Mesenchymal stem cell (in vitro differentiated cells and primary cell): ENCODE measurements around the gene CEMIP2.
A peak's percentile ranks its signal among the peaks of the same experiment; 100 is the strongest.

Experiments
- DNase-seq: peaks from one replicate; pipeline ENCODE4 v3.0.0-alpha.2; 2013
- H2AFZ ChIP-seq: one replicate; pipeline ENCODE4 v1.6.1; 2013; ENCODE audit warnings: low read depth, mild to moderate bottlenecking, control low read depth, inconsistent platforms, low read length, moderate library complexity
- H2AK5ac ChIP-seq: 2 replicates; pipeline ENCODE4 v1.6.1; 2013; ENCODE audit warnings: low read length, moderate library complexity, mild to moderate bottlenecking, inconsistent platforms; ENCODE audit not compliant: severe bottlenecking
- H2BK120ac ChIP-seq: one replicate; pipeline ENCODE4 v1.6.1; 2013; ENCODE audit warnings: low read depth, mild to moderate bottlenecking, inconsistent platforms, low read length, moderate library complexity
- H2BK12ac ChIP-seq, 2 experiments: one replicate each; pipeline ENCODE4 v1.6.1; 2013; ENCODE audit warnings: inconsistent platforms in 2 of 2, low read length in 2 of 2, mild to moderate bottlenecking in 2 of 2, moderate library complexity in 2 of 2, control low read depth in 1 of 2
- H2BK15ac ChIP-seq: one replicate; pipeline ENCODE4 v1.6.1; 2013; ENCODE audit warnings: mild to moderate bottlenecking, low read depth, inconsistent platforms; ENCODE audit not compliant: poor library complexity, severe bottlenecking
- H2BK5ac ChIP-seq: 2 replicates; pipeline ENCODE4 v1.6.1; 2013; ENCODE audit warnings: low read depth, mild to moderate bottlenecking, low read length, control low read depth, inconsistent platforms; ENCODE audit not compliant: poor library complexity, severe bottlenecking
- H3K14ac ChIP-seq, 2 experiments: one replicate each; pipeline ENCODE4 v1.6.1; 2013; ENCODE audit warnings: inconsistent platforms in 2 of 2, low read length in 2 of 2, control low read depth in 1 of 2, mild to moderate bottlenecking in 1 of 2, moderate library complexity in 1 of 2
- H3K18ac ChIP-seq, 2 experiments: one replicate each; pipeline ENCODE4 v1.6.1; 2013; ENCODE audit warnings: inconsistent platforms in 2 of 2, low read length in 2 of 2, control low read depth in 1 of 2, low read depth in 1 of 2, mild to moderate bottlenecking in 1 of 2
- H3K23ac ChIP-seq, 2 experiments: one replicate each; pipeline ENCODE4 v1.6.1; 2013; ENCODE audit warnings: inconsistent platforms in 2 of 2, low read length in 2 of 2, mild to moderate bottlenecking in 2 of 2, moderate library complexity in 2 of 2, control low read depth in 1 of 2
- H3K27ac ChIP-seq: 2 replicates; pipeline ENCODE4 v1.5.1; 2013; ENCODE audit warnings: mild to moderate bottlenecking, moderate library complexity, low read length, control low read depth, inconsistent platforms; ENCODE audit not compliant: poor library complexity, severe bottlenecking
- H3K27me3 ChIP-seq, 2 experiments: 2 replicates each; pipeline versions ENCODE4 v1.6.1 to v1.7.0; 2013; ENCODE audit warnings: low read length in 2 of 2, mild to moderate bottlenecking in 2 of 2, moderate library complexity in 2 of 2, control low read depth in 1 of 2, inconsistent platforms in 1 of 2; ENCODE audit not compliant: control insufficient read depth in 1 of 2, insufficient read depth in 1 of 2
- H3K36me3 ChIP-seq, 2 experiments: 2 replicates each; pipeline versions ENCODE4 v1.6.1 to v1.7.0; 2013; ENCODE audit warnings: low read length in 2 of 2, control low read depth in 1 of 2, inconsistent platforms in 1 of 2, low read depth in 1 of 2, mild to moderate bottlenecking in 1 of 2; ENCODE audit not compliant: insufficient read depth in 2 of 2, control insufficient read depth in 1 of 2
- H3K4ac ChIP-seq, 2 experiments: one replicate each; pipeline ENCODE4 v1.6.1; 2013; ENCODE audit warnings: inconsistent platforms in 2 of 2, low read length in 2 of 2, mild to moderate bottlenecking in 2 of 2, moderate library complexity in 2 of 2, control low read depth in 1 of 2, low read depth in 1 of 2
- H3K4me1 ChIP-seq: 2 replicates; pipeline ENCODE4 v1.6.1; 2013; ENCODE audit warnings: low read depth, low read length, control low read depth; ENCODE audit not compliant: control insufficient read depth, insufficient read depth
- H3K4me2 ChIP-seq: 2 replicates; pipeline ENCODE4 v1.6.1; 2013; ENCODE audit warnings: low read length, mild to moderate bottlenecking, inconsistent platforms; ENCODE audit not compliant: poor library complexity, severe bottlenecking
- H3K4me3 ChIP-seq, 2 experiments: 2 replicates each; pipeline versions ENCODE4 v1.5.1 to v1.7.0; 2013; ENCODE audit warnings: low read length in 2 of 2, mild to moderate bottlenecking in 2 of 2, control low read depth in 1 of 2, low read depth in 1 of 2; ENCODE audit not compliant: insufficient read depth in 1 of 2
- H3K79me1 ChIP-seq: replicated peaks from 2 replicates; pipeline ENCODE4 v1.6.1; 2013; ENCODE audit warnings: mild to moderate bottlenecking, control low read depth, low read length, inconsistent platforms; ENCODE audit not compliant: poor library complexity, severe bottlenecking
- H3K9ac ChIP-seq: 2 replicates; pipeline ENCODE4 v1.7.0; 2013; ENCODE audit warnings: mild to moderate bottlenecking, low read length, moderate library complexity
- H3K9me3 ChIP-seq: 2 replicates; pipeline ENCODE4 v1.7.0; 2013; ENCODE audit warnings: mild to moderate bottlenecking, low read length; ENCODE audit not compliant: control insufficient read depth
- H4K8ac ChIP-seq: one replicate; pipeline ENCODE4 v1.6.1; 2013; ENCODE audit warnings: inconsistent platforms, mild to moderate bottlenecking, low read length, moderate library complexity
- H4K91ac ChIP-seq: one replicate; pipeline ENCODE4 v1.6.1; 2013; ENCODE audit warnings: mild to moderate bottlenecking, low read length, inconsistent platforms
- WGBS: methylation state at CpG from one replicate; pipeline ENCODE4 v1.1.7; 2013; ENCODE audit warnings: mixed read lengths; 5-methylcytosine and 5-hydroxymethylcytosine counted together

Gene CEMIP2

GRCh38 chr9:71670121-71670520 lies 98.2 kb downstream of the CEMIP2 start:
- no peak for DNase-seq
- no peak overlapping the region for H3K4me3 ChIP-seq
- H2BK120ac ChIP-seq: no peak overlapping the region
- H2AK5ac ChIP-seq: no peak overlapping the region
- H3K4me1 ChIP-seq: no peaks in the 10 kb centered on the region
- no peak overlapping the region for H2BK5ac ChIP-seq
- no peak overlapping the region for H3K4ac ChIP-seq
- H2AFZ ChIP-seq: no peak overlapping the region
- no peak overlapping the region for H3K23ac ChIP-seq
- H4K91ac ChIP-seq: no peak overlapping the region
- 75% methylated on average over 1 of the region's 1 CpG for WGBS
- no peak overlapping the region for H2BK15ac ChIP-seq
- H3K4me2 ChIP-seq: no peak overlapping the region
- H3K27ac ChIP-seq: no peak overlapping the region
- H3K9ac ChIP-seq: no peak overlapping the region
- no peak overlapping the region for H3K18ac ChIP-seq
- no peaks in the 10 kb centered on the region for H3K9me3 ChIP-seq
- no peaks in the 10 kb centered on the region for H3K36me3 ChIP-seq
- no peaks in the 10 kb centered on the region for H3K27me3 ChIP-seq
- no peak overlapping the region for H3K14ac ChIP-seq
- no peaks in the 10 kb centered on the region for H3K79me1 ChIP-seq
- H4K8ac ChIP-seq: no peak overlapping the region
- no peak overlapping the region for H2BK12ac ChIP-seq

GRCh38 chr9:71669284-71669995 lies 98.9 kb downstream of the CEMIP2 start:
- 78% methylated on average over 3 of the region's 3 CpGs for WGBS

GRCh38 chr9:71668717-71669116 lies 99.6 kb downstream of the CEMIP2 start:
- H2BK5ac ChIP-seq: no peak overlapping the region
- no peaks in the 10 kb centered on the region for H3K79me1 ChIP-seq
- no peak overlapping the region for H3K14ac ChIP-seq
- H3K4me1 ChIP-seq: no peaks in the 10 kb centered on the region
- no peak overlapping the region for H3K27ac ChIP-seq
- no peak overlapping the region for H3K4me2 ChIP-seq
- H2AK5ac ChIP-seq: no peak overlapping the region
- no peak overlapping the region for H4K8ac ChIP-seq
- no peak overlapping the region for H3K18ac ChIP-seq
- H3K9ac ChIP-seq: no peak overlapping the region
- no peak overlapping the region for H2BK12ac ChIP-seq
- H3K27me3 ChIP-seq: no peaks in the 10 kb centered on the region
- no peaks in the 10 kb centered on the region for H3K9me3 ChIP-seq
- no peak overlapping the region for H4K91ac ChIP-seq
- H2BK15ac ChIP-seq: no peak overlapping the region
- WGBS: 97% methylated on average over 2 of the region's 2 CpGs
- H2AFZ ChIP-seq: no peak overlapping the region
- H3K36me3 ChIP-seq: no peaks in the 10 kb centered on the region
- DNase-seq: no peak
- no peak overlapping the region for H3K4me3 ChIP-seq
- no peak overlapping the region for H3K4ac ChIP-seq
- H3K23ac ChIP-seq: no peak overlapping the region
- H2BK120ac ChIP-seq: no peak overlapping the region

More at GRCh38 chr9:71669284-71669995, 98.9 kb downstream of the CEMIP2 start:
- H2AK5ac ChIP-seq: no peak overlapping the region
- no peak overlapping the region for H3K4me2 ChIP-seq
- H3K79me1 ChIP-seq: no peaks in the 10 kb centered on the region
- H3K9me3 ChIP-seq: no peaks in the 10 kb centered on the region
- no peak overlapping the region for H3K4ac ChIP-seq
- no peak overlapping the region for H3K27ac ChIP-seq
- H2BK120ac ChIP-seq: no peak overlapping the region
- no peak overlapping the region for H3K18ac ChIP-seq
- H3K23ac ChIP-seq: no peak overlapping the region
- H4K8ac ChIP-seq: no peak overlapping the region
- no peak overlapping the region for H3K4me3 ChIP-seq
- H2BK12ac ChIP-seq: no peak overlapping the region
- no peak overlapping the region for H3K14ac ChIP-seq
- no peak overlapping the region for H3K9ac ChIP-seq
- H3K27me3 ChIP-seq: no peaks in the 10 kb centered on the region
- no peak overlapping the region for H2BK15ac ChIP-seq
- H4K91ac ChIP-seq: no peak overlapping the region
- DNase-seq: no peak
- no peak overlapping the region for H2AFZ ChIP-seq
- no peaks in the 10 kb centered on the region for H3K36me3 ChIP-seq
- H2BK5ac ChIP-seq: no peak overlapping the region
- H3K4me1 ChIP-seq: no peaks in the 10 kb centered on the region

GRCh38 chr9:71665247-71665646 lies 103.1 kb downstream of the CEMIP2 start:
- no peak overlapping the region for H2AK5ac ChIP-seq
- H3K4me2 ChIP-seq: no peak overlapping the region
- H3K4ac ChIP-seq: no peak overlapping the region
- WGBS: 85% methylated on average over 5 of the region's 5 CpGs
- H3K27ac ChIP-seq: no peak overlapping the region
- no peak overlapping the region for H2BK12ac ChIP-seq
- no peak overlapping the region for H2BK120ac ChIP-seq
- DNase-seq: no peak
- H4K8ac ChIP-seq: no peak overlapping the region
- no peak overlapping the region for H2BK15ac ChIP-seq
- H3K4me3 ChIP-seq: no peak overlapping the region
- no peaks in the 10 kb centered on the region for H3K79me1 ChIP-seq
- H3K4me1 ChIP-seq: no peaks in the 10 kb centered on the region
- H3K9me3 ChIP-seq: no peaks in the 10 kb centered on the region
- H4K91ac ChIP-seq: no peak overlapping the region
- H2AFZ ChIP-seq: no peak overlapping the region
- H3K14ac ChIP-seq: no peak overlapping the region
- no peak overlapping the region for H2BK5ac ChIP-seq
- no peaks in the 10 kb centered on the region for H3K27me3 ChIP-seq
- peak overlapping the region in 1 of 2 experiments; percentile 11 for H3K18ac ChIP-seq
- no peaks in the 10 kb centered on the region for H3K36me3 ChIP-seq
- no peak overlapping the region for H3K23ac ChIP-seq
- no peak overlapping the region for H3K9ac ChIP-seq
